ENCODE data around the gene TEKTIP1. TPM values are rescaled to one million over a fixed set of nuclear protein-coding genes. Genes with fewer than 3 reads are reported as not detected.

Gene TEKTIP1
- total and polyA plus RNA-seq, 9 of the 15 experiments (the other 6 are each of a cell fraction or from before 2014, with no cell fraction given) = 0.66 TPM; not detected in 8

GRCh38 chr19:3503036-3503572 is 35.9 kb upstream of the TEKTIP1 start (continued):
- no peak for TF ChIP-seq ZNF277 (CRISPR knock-in tag; IDR thresholded peaks at IDR 0.05; ENCODE audit: borderline replicate concordance)
- TF ChIP-seq CBFB (CRISPR knock-in tag; IDR thresholded peaks at IDR 0.05) = no peak
- no peak for TF ChIP-seq ZC3H11A (IDR thresholded peaks at IDR 0.05; ENCODE audit: low read depth, low read length)
- TF ChIP-seq TAL1 (IDR thresholded peaks at IDR 0.05) = peak; percentile 46; the same call in 1 of the 2 replicates
- TF ChIP-seq ZFP1 (CRISPR knock-in tag; IDR thresholded peaks at IDR 0.05) = no peak
- TF ChIP-seq KLF1 (tag; IDR thresholded peaks at IDR 0.05) = no peak
- TF ChIP-seq TEAD4 (IDR thresholded peaks at IDR 0.05; ENCODE audit: low read length) = peak; percentile 42; the same call in 1 of the 2 replicates
- TF ChIP-seq TEAD4 (CRISPR knock-in tag; IDR thresholded peaks at IDR 0.05; ENCODE audit: borderline replicate concordance) = no peak
- peak; percentile 81 to 82 for TF ChIP-seq KDM1A (IDR thresholded peaks at IDR 0.05)
- no peak for TF ChIP-seq RHOXF2B (CRISPR knock-in tag; conservative IDR thresholded peaks at IDR 0.05)
- no peak for TF ChIP-seq HNRNPH1 (optimal IDR thresholded peaks at IDR 0.05; ENCODE audit: low read depth, low read length)
- TF ChIP-seq TGIF2 (CRISPR knock-in tag; IDR thresholded peaks at IDR 0.05) = no peak
- TF ChIP-seq SOX6 (IDR thresholded peaks at IDR 0.05) = no peak
- TF ChIP-seq IRF1 (CRISPR knock-in tag; IDR thresholded peaks at IDR 0.05; ENCODE audit: borderline replicate concordance) = no peak
- TF ChIP-seq MEF2A (IDR thresholded peaks at IDR 0.05; ENCODE audit: control insufficient read depth, low read depth, low read length) = no peak
- no peak for TF ChIP-seq POLR3A (IDR thresholded peaks at IDR 0.05; ENCODE audit: borderline replicate concordance, extremely low read depth, insufficient read depth, insufficient read length)
- TF ChIP-seq TCF7L2 (IDR thresholded peaks at IDR 0.05; ENCODE audit: low read depth, low read length) = no peak
- 0 out of 2 replicates have a peak, but pooled peaks have one; percentile 18 for TF ChIP-seq MTA1 (IDR thresholded peaks at IDR 0.05; ENCODE audit: borderline replicate concordance)
- no peak for TF ChIP-seq ZNF274 (IDR thresholded peaks at IDR 0.05; ENCODE audit: borderline replicate concordance, low read depth, low read length)
- TF ChIP-seq SIRT6 (IDR thresholded peaks at IDR 0.05; ENCODE audit: low read depth, low read length) = no peak
- no peak for TF ChIP-seq TEAD1 (CRISPR knock-in tag; IDR thresholded peaks at IDR 0.05)
- TF ChIP-seq BRF1 (IDR thresholded peaks at IDR 0.05; ENCODE audit: borderline replicate concordance, extremely low read depth, insufficient read length) = no peak
- TF ChIP-seq NCOR1 (IDR thresholded peaks at IDR 0.05) = peak; percentile 61
- TF ChIP-seq ZNF695 (CRISPR knock-in tag; IDR thresholded peaks at IDR 0.05) = no peak
- TF ChIP-seq ZNF445 (CRISPR knock-in tag; IDR thresholded peaks at IDR 0.05; ENCODE audit: low read depth) = no peak
- 0 out of 2 replicates have a peak, but pooled peaks have one; percentile 11 for TF ChIP-seq MTA3 (IDR thresholded peaks at IDR 0.05; ENCODE audit: borderline replicate concordance)
- peak; percentile 25 for TF ChIP-seq MAFF (IDR thresholded peaks at IDR 0.05; ENCODE audit: low read length)
- no peak for TF ChIP-seq KLF6 (CRISPR knock-in tag; IDR thresholded peaks at IDR 0.05; ENCODE audit: borderline replicate concordance)
- no peak for TF ChIP-seq YY1 (IDR thresholded peaks at IDR 0.05; ENCODE audit: borderline replicate concordance in 1 of 3, control insufficient read depth in 1 of 3, extremely low read depth in 1 of 3, insufficient read depth in 3 of 3, insufficient read length in 1 of 3, insufficient replicate concordance in 2 of 3, low read depth in 1 of 3, low read length in 2 of 3)

Data from K562 (cell line).